ENCODE results near the gene NUDCD3.

GRCh38 chr7:44396496-44396895 lies 94.0 kb downstream of the NUDCD3 start:
- TF ChIP-seq CTCF (IDR thresholded peaks at IDR 0.05) (no peak), POLR2A (IDR thresholded peaks at IDR 0.05) (no peak)
